ENCODE data around the gene ZNF324B.
"Not testable (repeated sequence)": the region's sequence is repeated elsewhere in the genome, so short reads cannot be mapped to it uniquely, and the experiment has no call there.

Gene ZNF324B

DNA sequence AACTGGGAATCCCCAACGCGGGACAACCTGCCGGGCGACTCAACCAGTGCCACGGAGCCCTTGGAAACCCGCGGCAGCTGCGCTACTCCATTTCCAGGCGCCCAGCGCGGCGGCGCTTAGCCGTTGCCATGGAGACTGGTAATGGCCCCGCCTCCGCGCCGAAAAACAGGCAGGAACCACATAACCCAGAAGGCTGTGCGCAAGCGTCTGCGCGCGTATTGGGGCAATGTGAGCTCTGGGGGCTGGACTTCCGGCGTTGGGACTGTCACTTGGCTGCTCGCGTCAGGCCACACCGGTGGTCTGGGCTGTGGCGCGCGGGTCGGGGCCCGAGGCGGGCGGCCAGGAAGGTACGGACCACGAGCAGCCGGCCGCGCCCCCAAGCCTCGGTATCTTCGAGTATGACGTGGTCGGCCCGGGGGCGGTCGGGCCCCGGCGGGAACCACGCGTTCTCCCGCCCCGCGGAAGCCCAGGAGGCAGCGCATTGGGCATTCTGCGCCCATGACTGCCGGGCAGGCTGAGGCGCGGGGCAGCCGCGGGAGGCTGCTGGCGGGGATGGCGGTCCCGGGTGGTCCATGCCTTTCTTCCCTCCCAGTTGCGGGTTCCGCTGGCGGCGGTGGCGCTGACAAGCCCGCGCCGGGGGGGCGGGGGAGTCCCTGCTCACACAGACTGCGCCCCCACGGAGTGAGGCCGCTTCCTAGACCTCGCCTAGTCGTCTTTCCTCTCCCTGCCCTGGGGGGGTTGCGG lies at the start of gene ZNF324B:
Gene ZNF324B (plus strand): TSS at position 265 of the 744 bp plus-strand sequence. CDS start 2,080 bp downstream, outside the sequence.
- ATAC-seq: peak; percentile 98 to 99

DNA sequence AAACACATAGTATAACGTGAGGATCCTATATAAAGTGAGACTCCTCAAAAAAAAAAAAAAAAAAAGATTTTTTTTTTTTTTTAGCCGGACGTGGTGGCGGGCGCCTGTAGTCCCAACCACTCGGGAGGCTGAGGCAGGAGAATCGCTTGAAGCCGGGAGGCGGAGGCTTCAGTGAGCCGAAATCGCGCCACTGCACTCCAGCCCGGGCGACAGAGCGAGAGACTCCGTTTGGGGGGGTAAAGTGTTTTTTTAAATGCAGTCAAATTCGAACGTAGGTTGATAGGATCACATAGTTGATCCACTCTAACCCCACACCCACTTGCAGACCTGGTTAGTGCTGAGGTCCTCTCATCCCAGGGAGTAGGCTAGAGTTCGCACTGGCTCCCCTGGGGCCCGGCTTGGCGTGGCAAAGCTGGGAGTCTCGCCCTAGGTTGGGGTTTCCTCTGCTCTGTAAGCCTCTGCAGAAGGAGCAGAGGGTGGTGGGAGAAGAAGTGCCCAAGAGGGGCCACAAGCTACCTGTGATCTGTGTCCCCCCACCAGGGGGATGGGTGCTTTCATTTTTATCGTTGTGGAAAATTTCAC lies 49.5 kb upstream of the ZNF324B start:
- no peak for ATAC-seq

DNA sequence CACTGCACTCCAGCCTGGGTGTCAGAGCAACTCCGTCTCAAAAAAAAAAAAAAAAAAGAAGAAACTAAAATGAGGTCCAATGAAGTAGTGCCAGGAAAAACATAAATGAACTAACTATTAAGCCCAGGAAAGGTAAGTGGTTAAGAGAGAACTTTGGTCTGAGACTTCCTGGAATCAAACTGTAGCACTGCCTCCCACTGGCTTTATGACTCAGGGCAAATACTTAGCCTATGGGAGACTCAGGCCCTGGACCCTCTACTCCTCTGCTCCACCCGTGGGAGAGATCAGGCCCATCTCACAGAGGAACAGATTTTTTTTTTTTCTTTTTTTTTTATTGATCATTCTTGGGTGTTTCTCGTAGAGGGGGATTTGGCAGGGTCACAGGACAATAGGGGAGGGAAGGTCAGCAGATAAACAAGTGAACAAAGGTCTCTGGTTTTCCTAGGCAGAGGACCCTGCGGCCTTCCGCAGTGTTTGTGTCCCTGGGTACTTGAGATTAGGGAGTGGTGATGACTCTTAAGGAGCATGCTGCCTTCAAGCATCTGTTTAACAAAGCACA lies 47.4 kb upstream of the ZNF324B start:
- not testable (repeated sequence) for ATAC-seq

DNA sequence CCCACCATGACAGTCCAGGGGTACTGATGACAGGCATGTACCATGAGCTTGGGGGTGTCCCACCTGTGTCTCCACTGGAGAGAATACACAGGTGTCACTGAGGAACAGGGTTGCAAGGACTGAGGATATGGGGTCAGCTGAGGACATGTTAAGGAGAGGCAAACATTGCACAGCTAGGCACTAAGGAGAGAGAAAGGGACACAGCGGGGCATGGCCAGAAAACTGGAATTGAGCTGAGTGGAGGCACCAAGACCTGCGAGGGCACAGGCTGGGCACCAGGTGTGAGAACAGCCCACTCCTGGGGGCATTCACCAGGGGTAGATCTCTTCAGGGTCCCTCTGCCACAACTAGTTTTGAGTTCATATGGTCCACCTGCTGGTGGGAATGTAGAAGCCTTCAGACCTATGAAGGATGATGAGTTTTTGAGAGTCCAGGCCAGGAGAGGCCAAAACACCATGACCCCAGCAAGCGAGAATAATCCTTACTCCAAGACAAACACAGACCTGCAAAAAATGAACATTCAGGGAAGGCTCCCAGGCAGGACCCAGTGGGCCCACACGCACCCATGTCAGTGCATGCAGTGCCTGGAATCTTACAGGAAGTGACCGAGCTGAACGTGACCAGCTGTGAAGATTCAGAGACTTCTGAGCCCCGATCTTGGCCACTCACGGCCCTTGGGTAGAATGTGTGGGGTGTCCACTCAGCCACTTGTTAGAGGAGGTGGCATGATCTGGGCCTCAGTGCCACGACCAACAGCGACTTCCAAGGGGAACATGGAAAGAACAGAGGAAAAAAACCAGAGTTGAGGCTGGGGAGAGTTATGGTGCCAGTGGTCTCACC lies 44.4 kb upstream of the ZNF324B start:
- no peak for ATAC-seq

DNA sequence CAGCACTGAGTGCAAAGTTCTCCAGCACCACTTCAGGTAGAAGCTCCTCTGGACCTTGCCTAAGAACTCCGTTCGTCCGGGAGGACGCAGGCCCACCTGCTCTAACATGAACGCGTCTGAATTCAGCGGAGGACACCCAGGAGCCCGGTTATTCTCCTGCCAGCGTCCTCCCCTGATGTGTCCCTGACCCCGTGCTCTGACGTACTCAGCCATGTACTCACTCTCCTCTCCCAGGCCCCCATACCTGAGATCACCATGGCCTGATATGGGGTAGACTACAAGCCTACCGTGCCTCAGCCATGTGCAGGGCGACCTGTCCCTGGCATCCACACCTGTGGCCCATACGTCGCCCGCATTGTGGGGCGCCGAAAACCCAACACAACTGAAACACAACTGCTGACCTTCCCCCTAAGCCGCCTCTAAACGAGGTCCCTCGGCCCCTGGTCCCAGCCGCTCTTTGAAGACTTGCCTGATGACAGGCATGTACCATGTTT lies 43.7 kb upstream of the ZNF324B start:
- no peak for ATAC-seq

DNA sequence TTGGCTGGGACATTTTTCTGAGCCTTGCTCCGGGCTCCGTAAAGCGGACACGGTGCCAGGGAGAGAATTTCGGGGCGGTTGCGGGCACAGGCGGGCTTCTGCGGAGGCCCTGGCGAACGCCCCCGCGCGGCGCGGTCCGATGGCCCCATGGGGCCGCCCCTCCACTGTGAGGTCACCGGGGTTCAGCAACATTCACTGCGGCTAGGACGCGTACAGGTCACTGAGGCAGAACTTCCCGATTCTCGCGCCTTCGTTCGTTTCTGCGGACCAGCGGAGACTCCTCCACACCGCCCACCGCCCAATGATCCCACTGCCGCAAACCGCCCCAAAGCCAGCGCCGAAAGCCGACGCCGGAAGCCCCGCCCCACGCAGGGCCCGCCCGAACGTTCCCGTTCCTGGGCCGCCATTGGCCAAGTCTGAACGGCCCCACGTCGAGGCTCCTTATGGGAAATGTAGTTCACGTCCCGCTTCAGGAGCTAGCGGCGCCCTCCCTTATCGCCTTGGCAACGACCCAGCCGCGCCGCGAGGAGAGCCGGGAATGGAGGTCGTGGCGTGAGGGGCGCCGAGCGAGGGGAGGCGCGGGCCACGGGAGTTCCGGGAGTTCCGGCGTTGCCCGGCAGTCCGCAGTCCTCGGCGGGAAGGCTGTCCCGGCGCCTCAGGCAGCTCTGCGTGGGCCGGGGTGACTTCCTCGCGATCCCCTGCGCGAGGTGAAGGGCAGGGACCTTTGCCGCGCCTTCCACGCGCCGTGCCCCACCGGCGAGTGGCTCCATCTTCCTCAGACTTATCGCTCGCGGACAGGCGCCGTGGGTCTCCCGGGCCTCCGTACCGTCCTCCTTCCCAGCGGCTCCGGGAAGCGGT lies 43.0 kb upstream of the ZNF324B start, which contains the start of gene ZNF584:
Gene ZNF584 (plus strand): TSS at position 498 of the 858 bp plus-strand sequence. CDS start 499 bp downstream, outside the sequence.
- peak; percentile 98 for ATAC-seq

DNA sequence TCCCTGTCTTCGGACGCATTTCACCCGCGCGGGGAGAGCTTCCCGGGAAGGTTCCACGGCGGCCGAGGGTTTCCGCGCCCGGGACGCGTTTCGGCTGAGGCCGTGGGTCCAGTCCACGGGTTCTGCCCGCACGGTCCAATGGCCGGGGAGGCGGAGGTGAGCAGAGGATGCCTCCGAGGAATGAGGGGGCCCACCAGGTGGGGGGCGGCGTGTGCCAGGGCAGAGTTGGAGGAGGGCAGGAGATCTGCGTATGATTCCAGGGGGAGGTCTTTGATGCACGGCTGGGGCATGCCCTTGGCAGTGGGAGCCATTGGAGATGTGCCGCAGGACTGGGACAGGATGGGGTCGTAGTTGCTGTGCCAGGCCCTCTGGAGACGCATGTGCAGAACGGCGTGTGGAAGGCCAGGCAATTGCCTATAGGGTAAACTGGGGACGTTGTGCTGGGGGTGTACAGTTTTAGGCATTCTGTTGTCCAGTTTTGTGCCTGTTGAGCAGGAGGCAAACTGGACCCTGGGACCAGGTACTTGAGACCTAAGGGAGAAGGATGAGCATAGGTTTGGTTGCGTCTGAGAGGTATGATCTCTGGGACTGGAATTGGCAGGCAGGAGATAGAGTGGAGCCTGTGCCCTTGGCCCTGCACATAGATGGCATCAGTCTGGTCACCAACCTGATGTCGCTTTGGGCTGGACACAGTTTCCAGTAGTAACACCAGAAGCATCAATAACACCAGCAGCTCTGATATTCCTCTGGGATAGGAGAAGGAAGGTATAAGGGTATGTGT lies 42.2 kb upstream of the ZNF324B start:
- no peak for ATAC-seq

DNA sequence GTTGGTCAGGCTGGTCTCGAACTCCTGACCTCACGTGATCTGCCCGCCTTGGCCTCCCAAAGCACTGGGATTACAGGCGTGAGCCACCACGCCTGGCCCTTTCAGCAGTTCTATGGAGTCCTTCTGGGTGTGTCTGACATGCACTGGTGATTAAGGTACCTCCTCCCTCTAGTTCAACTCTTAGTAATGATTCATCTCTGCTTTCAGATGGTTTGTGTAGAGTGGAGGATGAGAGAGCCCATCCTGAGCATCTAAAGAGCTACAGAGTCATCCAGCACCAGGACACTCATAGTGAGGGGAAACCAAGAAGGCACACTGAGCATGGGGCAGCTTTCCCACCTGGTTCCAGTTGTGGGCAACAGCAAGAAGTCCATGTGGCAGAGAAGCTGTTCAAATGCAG lies 34.8 kb upstream of the ZNF324B start:
- no peak for ATAC-seq

DNA sequence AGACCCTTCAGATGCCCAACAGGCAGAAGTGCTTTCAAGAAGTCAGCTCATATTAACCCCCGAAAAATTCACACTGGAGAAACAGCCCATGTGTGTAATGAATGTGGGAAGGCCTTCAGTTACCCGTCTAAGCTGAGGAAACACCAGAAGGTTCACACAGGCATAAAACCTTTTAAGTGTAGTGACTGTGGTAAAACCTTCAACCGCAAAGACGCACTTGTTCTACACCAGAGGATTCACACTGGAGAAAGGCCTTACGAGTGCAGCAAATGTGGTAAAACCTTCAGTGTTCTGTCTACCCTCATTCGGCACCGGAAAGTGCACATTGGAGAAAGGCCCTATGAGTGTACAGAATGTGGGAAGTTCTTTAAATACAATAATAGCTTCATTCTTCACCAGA lies 34.4 kb upstream of the ZNF324B start:
- no peak for ATAC-seq

DNA sequence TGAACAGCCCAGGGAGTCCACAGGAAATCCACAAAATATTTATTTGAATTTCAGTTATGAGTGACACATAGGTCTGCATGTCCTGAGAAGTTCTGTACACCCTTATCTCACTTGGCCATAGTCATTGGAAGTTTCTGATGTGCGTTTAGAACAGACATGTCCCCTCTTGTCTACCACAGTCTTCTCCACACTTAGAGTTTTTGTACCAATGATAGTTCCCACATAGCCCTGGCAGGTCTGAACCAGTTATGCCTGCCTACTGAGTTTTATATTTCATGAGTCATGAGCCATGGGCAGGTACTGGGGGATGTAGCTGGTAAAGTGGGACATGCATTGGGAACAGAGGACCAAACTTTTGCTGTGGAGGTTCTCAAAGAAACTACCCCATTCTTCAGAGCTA lies 22.8 kb upstream of the ZNF324B start:
- ATAC-seq: no peak

DNA sequence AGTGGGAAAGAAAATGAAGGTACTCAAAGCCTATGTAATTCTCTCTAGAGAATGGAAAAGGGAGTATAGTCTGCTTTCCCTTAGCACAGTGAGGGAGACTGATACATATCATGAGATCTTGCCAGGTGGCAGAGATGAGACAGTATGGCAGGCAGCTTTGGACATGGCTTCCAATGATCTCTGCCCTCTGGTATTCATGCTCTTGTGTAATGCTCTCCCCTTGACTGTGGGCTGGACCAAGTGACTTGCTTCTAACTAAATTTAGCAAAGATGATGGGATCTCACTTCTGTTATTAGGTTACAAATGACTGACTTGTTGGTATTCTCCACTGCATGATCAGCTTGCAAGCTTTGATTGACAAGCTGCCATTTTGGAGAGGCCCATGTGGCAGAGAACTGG lies 21.7 kb upstream of the ZNF324B start:
- no peak for ATAC-seq

DNA sequence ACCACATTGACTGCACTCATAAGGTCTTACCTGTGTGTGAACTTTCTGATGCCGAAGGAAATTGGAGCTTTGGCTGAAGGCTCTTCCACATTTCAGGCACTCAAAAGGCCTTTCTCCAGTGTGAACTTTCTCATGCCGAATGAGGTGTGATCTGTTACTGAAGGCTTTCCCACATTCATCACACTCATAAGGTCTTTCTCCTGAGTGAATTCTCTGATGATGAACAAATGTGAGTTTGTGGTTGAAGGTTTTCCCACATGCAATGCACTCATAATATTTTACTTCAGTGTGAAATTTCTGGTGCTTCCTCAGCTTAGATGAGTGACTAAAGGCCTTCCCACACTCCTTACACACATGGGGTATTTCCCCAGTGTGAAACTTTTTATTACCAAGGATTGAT lies 17.2 kb upstream of the ZNF324B start:
- no peak for ATAC-seq

DNA sequence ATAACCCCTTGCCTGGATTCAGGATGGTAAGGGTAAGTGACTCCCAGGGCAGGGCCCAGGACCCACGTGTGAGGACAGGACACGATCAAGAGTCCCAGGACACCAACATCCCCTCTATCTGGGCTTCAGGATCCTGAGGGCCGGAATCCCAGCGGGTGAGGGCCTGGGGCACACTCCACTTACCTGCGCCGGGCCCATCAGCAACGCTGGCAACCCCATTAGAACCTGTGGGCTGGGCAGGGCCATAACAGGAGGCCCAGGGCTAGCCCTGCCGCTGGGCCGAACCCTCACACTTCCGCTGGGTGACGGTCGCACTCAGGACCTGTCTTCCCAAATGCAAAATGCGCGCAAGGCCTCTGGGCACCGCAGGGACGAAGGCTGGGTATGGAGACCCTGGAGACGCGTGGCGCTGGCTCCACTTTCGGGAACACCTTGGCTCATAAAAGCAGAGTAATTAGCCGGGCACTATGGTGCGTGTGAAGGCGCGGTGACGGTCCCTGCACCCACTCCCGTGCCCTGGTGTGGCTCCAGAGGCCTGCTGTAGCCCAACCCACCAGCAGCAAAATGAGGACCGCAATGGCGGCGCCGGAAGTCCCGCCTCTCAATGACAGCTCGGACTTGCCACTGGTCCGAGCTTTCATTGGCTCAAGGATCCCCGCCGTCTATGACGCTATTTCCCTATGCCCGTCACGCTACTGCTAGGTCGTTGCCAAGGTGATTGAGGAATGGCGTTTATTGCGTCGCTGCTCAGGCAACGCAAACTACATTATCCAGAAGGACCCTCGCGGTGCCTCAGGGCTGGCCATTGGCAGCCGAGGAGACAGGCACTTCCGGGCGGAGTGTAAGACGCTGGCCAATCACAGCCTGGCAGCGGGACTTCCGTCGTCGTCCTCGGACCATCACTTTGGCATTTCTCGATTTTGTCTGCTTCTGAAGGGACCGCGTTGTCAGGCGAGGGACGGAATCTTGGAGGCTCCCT lies 11.6 kb upstream of the ZNF324B start, which contains the start of gene ZNF132:
Gene ZNF132 (minus strand): TSS at position 578 of the 979 bp plus-strand sequence. CDS start 332 bp downstream, at position 246.
- ATAC-seq: peak; percentile 99

DNA sequence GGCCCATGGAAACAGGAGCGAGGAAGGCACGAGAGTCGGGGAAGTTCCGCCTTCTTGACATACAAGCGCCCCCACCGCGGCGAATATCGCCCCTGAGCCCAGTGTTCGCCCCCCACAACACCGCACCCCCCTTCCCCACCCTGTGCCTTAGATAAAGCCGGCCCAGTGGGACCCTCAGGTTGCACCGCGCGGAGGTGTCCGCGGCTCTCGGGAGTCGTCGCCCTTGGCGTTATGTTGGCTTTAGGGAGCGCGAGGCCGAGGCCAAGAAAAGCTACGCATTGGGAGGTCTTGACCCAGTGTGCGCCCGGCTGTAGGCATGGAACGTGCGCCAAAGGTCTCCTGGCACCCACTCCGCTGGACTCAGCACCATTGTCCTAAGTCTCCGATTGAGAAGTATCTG lies 10.9 kb upstream of the ZNF324B start:
- ATAC-seq: no peak

DNA sequence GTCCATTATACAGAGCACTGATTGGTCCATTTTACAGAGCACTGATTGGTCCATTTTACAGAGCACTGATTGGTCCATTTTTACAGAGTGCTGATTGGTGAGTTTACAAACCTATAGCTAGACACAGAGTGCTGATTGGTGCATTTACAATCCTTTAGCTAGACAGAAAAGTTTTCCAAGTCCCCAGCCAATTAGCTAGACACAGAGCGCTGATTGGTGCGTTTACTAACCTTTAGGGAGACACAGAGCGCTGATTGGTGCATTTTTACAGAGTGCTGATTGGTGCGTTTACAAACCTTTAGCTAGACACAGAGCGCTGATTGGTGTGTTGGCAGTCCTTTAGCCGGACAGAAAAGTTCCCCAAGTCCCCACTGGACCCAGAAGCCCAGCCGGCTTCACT lies 8.4 kb upstream of the ZNF324B start:
- ATAC-seq: not testable (repeated sequence)

DNA sequence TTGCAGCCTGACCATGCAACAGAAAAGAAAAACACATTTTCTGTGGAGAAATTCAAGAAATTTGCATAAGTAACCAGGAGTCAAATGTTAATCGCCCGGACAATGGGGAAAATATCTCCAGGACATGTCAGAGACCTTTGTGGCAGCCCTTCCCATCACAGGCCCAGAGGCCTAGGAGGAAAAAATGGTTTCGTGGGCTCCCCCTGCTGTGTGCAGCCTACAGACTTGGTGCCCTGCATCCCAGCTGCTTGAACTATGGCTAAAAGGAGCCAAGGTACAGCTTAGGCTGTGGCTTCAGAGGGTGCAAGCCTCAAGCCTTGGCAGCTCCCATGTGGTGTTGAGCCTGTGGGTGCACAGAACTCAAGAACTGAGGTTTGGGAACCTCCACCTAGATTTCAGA lies 2.6 kb upstream of the ZNF324B start:
- ATAC-seq: not testable (repeated sequence)

DNA sequence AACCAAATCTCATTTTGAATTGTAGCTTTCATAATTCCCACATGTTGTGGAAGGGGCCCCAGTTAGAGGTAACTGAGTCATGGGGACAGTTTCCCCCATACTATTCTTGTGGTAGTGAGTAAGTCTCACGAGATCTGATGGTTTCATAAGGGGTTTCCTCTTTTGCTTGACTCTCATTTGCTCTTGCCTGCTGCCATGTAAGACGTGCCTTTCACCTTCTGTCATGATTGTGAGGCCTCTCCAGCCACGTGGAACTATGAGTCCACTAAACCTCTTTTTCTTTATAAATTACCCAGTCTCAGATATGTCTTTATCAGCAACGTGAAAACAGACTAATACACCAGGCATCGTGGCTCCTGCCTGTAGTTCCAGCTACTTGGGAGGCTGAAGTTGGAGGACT lies 1.4 kb upstream of the ZNF324B start:
- not testable (repeated sequence) for ATAC-seq

DNA sequence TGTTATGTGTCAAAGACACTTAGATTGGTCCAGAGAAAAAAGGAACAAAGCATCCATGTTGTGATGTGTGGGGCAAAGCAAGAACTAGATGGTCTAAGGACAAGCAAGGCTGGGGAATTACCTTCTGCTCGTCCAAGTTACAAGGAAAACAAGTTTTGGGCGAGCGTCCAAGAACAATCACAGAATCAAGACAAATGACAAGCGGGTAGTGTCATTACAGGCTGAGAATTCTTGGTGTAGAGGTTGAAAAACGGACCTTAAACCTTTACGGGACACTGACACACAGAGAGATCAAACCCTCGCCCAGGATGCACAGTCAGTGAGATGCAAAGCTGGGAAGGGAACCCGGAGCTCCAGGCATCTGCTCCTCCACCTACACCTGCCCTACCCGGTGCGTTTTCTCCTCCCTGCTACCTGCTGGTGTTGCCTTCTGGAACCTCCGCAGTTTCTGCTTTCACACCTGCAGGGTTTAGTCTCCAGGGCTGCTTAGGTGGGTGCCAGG lies 515 bp upstream of the ZNF324B start:
- peak; percentile 5 to 8 for ATAC-seq

DNA sequence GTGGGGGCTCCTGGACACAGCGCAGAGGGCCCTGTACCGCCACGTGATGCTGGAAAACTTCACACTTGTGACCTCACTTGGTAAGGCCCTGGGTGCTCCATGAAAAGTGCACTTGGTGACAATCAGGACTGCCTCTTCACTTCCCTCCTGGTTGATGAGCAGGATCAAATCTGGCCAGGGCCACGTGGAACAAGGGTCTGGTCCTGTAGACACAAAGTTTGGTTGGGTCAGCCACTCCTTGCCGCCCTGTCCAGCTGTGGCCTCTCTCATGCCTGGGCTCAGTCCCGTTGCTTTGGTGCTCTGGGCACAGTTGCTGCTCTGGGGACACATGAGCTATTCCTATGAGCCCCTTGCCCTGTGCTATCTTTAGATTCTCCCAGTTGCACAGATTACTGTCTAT lies 2.3 kb downstream of the ZNF324B start:
- ATAC-seq: no peak
